K562 (cell line): ENCODE data around the gene DSG3. TPM values are rescaled to one million over a fixed set of nuclear protein-coding genes. Genes with fewer than 3 reads are reported as not detected.

Source experiments
- DPF2 ChIP-seq: fragments of 450-650 bp; IDR thresholded peaks from 2 replicates; pipeline ENCODE4 v1.6.1; 2016
- E2F6 ChIP-seq, 2 experiments: IDR thresholded peaks; 2 replicates each; pipeline ENCODE4 v1.6.1; 2011; ENCODE audit warnings: borderline replicate concordance in 1 of 2, control low read depth in 1 of 2, low read depth in 1 of 2, low read length in 1 of 2, mild to moderate bottlenecking in 1 of 2, mixed read lengths in 1 of 2, moderate library complexity in 1 of 2; ENCODE audit not compliant: insufficient read depth in 1 of 2, insufficient read length in 1 of 2, poor library complexity in 1 of 2, severe bottlenecking in 1 of 2; ENCODE audit errors: extremely low read depth in 1 of 2
- MCM7 ChIP-seq, 2 experiments: fragments of 450-650 bp; IDR thresholded peaks; 2 replicates each; pipeline ENCODE4 v1.6.1; 2016 to 2018
- SMARCA5 ChIP-seq: fragments of 450-650 bp; IDR thresholded peaks from 2 replicates; pipeline ENCODE4 v1.6.1; 2016
- ZBTB40 ChIP-seq, 2 experiments: fragments of 450-650 bp in 1 of 2; sonication (generic) in 1 of 2; formaldehyde crosslinking in 1 of 2; IDR thresholded peaks; 2 replicates each; pipeline versions ENCODE4 v1.7.1 to v1.9.0; 2016 to 2022; ENCODE audit warnings: inconsistent platforms in 1 of 2, mild to moderate bottlenecking in 1 of 2, missing genetic modification reagents in 1 of 2
- ZBTB8A ChIP-seq: fragments of 450-650 bp; IDR thresholded peaks from 2 replicates; pipeline ENCODE4 v1.6.1; 2018; ENCODE audit warnings: mild to moderate bottlenecking, moderate library complexity; ENCODE audit not compliant: partially characterized antibody
- polyA plus RNA-seq, 8 experiments: library from polyadenylated mRNA; depleted of rRNA in 4 of 8; stranded (reverse) in 5 of 8; unstranded in 3 of 8; fragments of >200 nt; fragmentation: Nextera tagmentation in 2 of 8; fragmentation: Illumina TruSeq in 1 of 8; extraction: Ambion mirVana in 2 of 8; extraction: Trizol in 1 of 8; gene quantifications; 2 replicates each; pipeline versions ENCODE4 v1.2.1 to v1.2.3, GENCODE V29; 2011 to 2014; ENCODE audit warnings: inconsistent platforms in 1 of 8, missing spikeins in 1 of 8
- total RNA-seq, 7 experiments: library from RNA; depleted of rRNA in 6 of 7; stranded (reverse); fragments of >200 nt in 6 of 7; fragmentation: Illumina TruSeq in 2 of 7; extraction: Trizol in 2 of 7; gene quantifications; 2 replicates each; pipeline versions ENCODE4 v1.2.1 to v1.2.3, GENCODE V29; 2011 to 2021; ENCODE audit warnings: low replicate concordance in 1 of 7
- TF ChIP-seq, protein P1 (sequence below): fragments of 450-650 bp; IDR thresholded peaks from 2 replicates; pipeline ENCODE4 v1.6.1; 2018; ENCODE audit warnings: mild to moderate bottlenecking, low read depth; ENCODE audit not compliant: partially characterized antibody

DSG3 gene
- total and polyA plus RNA-seq, 9 of the 15 experiments (the other 6 are each of a cell fraction or from before 2014, with no cell fraction given) = 0.04 to 0.18 (median 0.07) TPM; not detected in 1

DNA sequence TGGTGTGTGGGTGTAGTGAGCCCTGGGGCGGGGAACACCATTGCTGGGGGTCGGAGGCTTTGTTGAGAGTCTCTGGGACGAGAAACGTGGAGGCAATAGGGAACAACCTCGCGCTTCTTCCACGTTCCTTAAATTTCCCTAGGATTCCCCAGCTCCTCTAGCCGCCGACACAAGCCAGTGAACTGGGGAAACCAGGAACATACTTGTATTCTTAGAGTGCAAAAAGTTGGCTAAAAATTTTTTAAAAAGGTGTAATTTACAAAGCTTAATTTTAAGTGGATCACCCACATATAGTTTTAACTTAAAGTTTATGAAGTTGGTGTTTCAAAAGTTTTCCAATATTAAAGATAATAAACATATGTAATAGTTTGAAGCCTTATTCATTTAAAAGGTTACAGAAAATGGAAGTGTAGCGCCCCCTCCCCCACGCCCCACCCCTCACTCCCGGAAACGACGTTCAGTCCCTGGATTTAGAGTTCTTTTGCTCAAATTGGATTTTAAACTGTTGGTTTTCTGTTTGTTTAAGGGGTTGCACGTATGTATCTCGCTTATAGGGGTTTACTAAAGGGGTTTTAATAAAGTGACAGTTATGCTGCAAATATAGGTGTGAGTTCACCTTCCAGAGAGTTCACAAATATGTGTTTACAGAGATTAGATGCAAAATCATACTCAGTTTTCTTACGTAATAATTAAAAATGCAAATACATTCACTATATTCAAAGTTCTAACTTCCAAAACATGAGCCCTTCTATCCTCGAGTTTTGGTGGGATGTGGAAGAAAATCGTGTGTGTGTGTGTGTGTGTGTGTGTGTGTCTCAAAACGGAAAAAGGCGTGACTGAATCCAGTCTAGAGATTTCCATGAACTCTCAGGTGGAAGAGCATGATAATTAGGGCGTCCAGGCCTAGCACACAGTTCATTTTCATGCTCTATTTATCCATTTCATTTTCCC is 51.3 kb downstream of the DSG3 start (continued):
- TF ChIP-seq, protein P1, sequence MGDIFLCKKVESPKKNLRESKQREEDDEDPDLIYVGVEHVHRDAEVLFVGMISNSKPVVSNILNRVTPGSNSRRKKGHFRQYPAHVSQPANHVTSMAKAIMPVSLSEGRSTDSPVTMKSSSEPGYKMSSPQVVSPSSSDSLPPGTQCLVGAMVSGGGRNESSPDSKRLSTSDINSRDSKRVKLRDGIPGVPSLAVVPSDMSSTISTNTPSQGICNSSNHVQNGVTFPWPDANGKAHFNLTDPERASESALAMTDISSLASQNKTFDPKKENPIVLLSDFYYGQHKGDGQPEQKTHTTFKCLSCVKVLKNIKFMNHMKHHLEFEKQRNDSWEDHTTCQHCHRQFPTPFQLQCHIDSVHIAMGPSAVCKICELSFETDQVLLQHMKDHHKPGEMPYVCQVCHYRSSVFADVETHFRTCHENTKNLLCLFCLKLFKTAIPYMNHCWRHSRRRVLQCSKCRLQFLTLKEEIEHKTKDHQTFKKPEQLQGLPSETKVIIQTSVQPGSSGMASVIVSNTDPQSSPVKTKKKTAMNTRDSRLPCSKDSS = no peak
- TF ChIP-seq E2F6 (IDR thresholded peaks at IDR 0.05; ENCODE audit: borderline replicate concordance in 1 of 2, extremely low read depth in 1 of 2, insufficient read depth in 1 of 2, insufficient read length in 1 of 2, low read depth in 1 of 2, low read length in 1 of 2, poor library complexity in 1 of 2, severe bottlenecking in 1 of 2) (peak; percentile 37 to 57), MCM7 (IDR thresholded peaks at IDR 0.05) (no peak), SMARCA5 (no peak), ZBTB40 (IDR thresholded peaks at IDR 0.05) (0 out of 2 replicates have a peak, but pooled peaks have one; percentile 24), ZBTB40 (CRISPR knock-in tag; IDR thresholded peaks at IDR 0.05) (no peak), ZBTB8A (no peak), DPF2 (peak; percentile 50; the same call in 1 of the 2 replicates)
- TF ChIP-seq, all 486 proteins: peak for 25
